NCI-H748 (cell line): ENCODE results near the gene FANK1.
"Not testable (repeated sequence)": the region's sequence is repeated elsewhere in the genome, so short reads cannot be mapped to it uniquely, and the experiment has no call there.

Source experiments
- DNase-seq: peaks from one replicate; lab custom pipeline; 2025; ENCODE audit not compliant: unreplicated experiment; lab: John Stamatoyannopoulos, UW

Gene FANK1

GRCh38 chr10:125926247-125926646 is 29.9 kb downstream of the FANK1 start:
- no peak for DNase-seq

GRCh38 chr10:125927265-125927664 is 30.9 kb downstream of the FANK1 start:
- not testable (repeated sequence) for DNase-seq

GRCh38 chr10:125928928-125929585 is 32.7 kb downstream of the FANK1 start:
- peak; percentile 23 for DNase-seq

GRCh38 chr10:125929618-125930017 is 33.3 kb downstream of the FANK1 start:
- no peak for DNase-seq

- DNase-seq, result no peak
These were observed 37.3 kb downstream of the FANK1 start for GRCh38 chr10:125933693-125934092.

- no peak for DNase-seq
These were observed 40.0 kb downstream of the FANK1 start for GRCh38 chr10:125936331-125936730.

- DNase-seq, result no peak
These were observed 44.2 kb downstream of the FANK1 start for GRCh38 chr10:125940515-125940914.

GRCh38 chr10:125951290-125951689 is 54.9 kb downstream of the FANK1 start:
- no peak for DNase-seq

- peak; percentile 9 for DNase-seq
These were observed 57.5 kb downstream of the FANK1 start for GRCh38 chr10:125953778-125954385.

- no peak for DNase-seq
These were observed 59.4 kb downstream of the FANK1 start for GRCh38 chr10:125955766-125956165.

GRCh38 chr10:125961743-125962142 is 65.4 kb downstream of the FANK1 start:
- peak; percentile 32 for DNase-seq

- DNase-seq, result no peak
These were observed 65.8 kb downstream of the FANK1 start for GRCh38 chr10:125962200-125962599.

- no peak for DNase-seq
These were observed 68.2 kb downstream of the FANK1 start for GRCh38 chr10:125964558-125964957.

- no peak for DNase-seq
These were observed 71.2 kb downstream of the FANK1 start for GRCh38 chr10:125967533-125967932.

GRCh38 chr10:125970077-125970630 is 73.8 kb downstream of the FANK1 start:
- DNase-seq, result not testable (repeated sequence)

GRCh38 chr10:125976960-125977605 is 80.7 kb downstream of the FANK1 start:
- peak; percentile 1 for DNase-seq

- no peak for DNase-seq
These were observed 83.6 kb downstream of the FANK1 start for GRCh38 chr10:125979976-125980375.

GRCh38 chr10:125980521-125981035 is 84.2 kb downstream of the FANK1 start:
- DNase-seq, result no peak

- peak; percentile 63 for DNase-seq
These were observed 86.0 kb downstream of the FANK1 start for GRCh38 chr10:125982260-125982948.

- no peak for DNase-seq
These were observed 86.8 kb downstream of the FANK1 start for GRCh38 chr10:125983161-125983560.

GRCh38 chr10:125983656-125984055 is 87.3 kb downstream of the FANK1 start:
- no peak for DNase-seq
